A673 (cell line): ENCODE data around the gene HOXB9. TPM values are rescaled to one million over a fixed set of nuclear protein-coding genes. Genes with fewer than 3 reads are reported as not detected.

ENCODE experiments used
- BruUV-seq: library from RNA; stranded (reverse); fragments of 400-500 nt; replicated peaks from 2 replicates; lab custom pipeline; 2021; lab: Mats Ljungman, UMichigan
- CTCF ChIA-PET: fragments of 300-600 bp; sonication (Branson Sonifier 250); formaldehyde crosslinking; loops from one replicate; lab custom pipeline; 2022; ENCODE audit warnings: antibody characterized with exemption; lab: Charles Lee
- POLR2A ChIA-PET: fragments of 300-600 bp; sonication (Branson Sonifier 250); formaldehyde crosslinking; loops from one replicate; lab custom pipeline; 2022; ENCODE audit warnings: antibody characterized with exemption; ENCODE audit not compliant: low non-redundant PET; lab: Charles Lee
- DNase-seq: peaks from one replicate; pipeline ENCODE4 v3.0.0-alpha.2; 2015; ENCODE audit warnings: low spot score
- H3K27ac ChIP-seq: fragments of 200-600 bp; sonication (generic); 2 replicates; pipeline ENCODE4 v1.5.1; 2016; ENCODE audit warnings: mixed run types, low read depth, mild to moderate bottlenecking, mixed read lengths, antibody characterized with exemption, low read length; ENCODE audit not compliant: poor library complexity, severe bottlenecking
- H3K27me3 ChIP-seq: fragments of 200-600 bp; sonication (generic); replicated peaks from 2 replicates; pipeline ENCODE4 v1.6.1; 2017; ENCODE audit warnings: mixed run types, low read depth, mild to moderate bottlenecking, mixed read lengths, antibody characterized with exemption, low read length; ENCODE audit not compliant: insufficient read depth, poor library complexity
- H3K36me3 ChIP-seq: fragments of 200-600 bp; sonication (generic); 2 replicates; pipeline ENCODE4 v1.6.1; 2016; ENCODE audit warnings: mixed run types, mild to moderate bottlenecking, mixed read lengths, antibody characterized with exemption, low read length; ENCODE audit not compliant: insufficient read depth, poor library complexity, severe bottlenecking
- H3K4me1 ChIP-seq: fragments of 200-600 bp; sonication (generic); 2 replicates; pipeline ENCODE4 v1.6.1; 2017; ENCODE audit warnings: mixed run types, mild to moderate bottlenecking, mixed read lengths, antibody characterized with exemption, low read length; ENCODE audit not compliant: insufficient read depth, poor library complexity, severe bottlenecking
- H3K4me3 ChIP-seq: fragments of 200-600 bp; sonication (generic); 2 replicates; pipeline ENCODE4 v1.5.1; 2016; ENCODE audit warnings: low read depth, mixed run types, mild to moderate bottlenecking, mixed read lengths, low read length; ENCODE audit not compliant: poor library complexity, severe bottlenecking
- H3K9me3 ChIP-seq: fragments of 200-600 bp; sonication (generic); 2 replicates; pipeline ENCODE4 v1.6.1; 2016; ENCODE audit warnings: mixed run types, low read depth, mild to moderate bottlenecking, mixed read lengths, antibody characterized with exemption, low read length; ENCODE audit not compliant: poor library complexity, severe bottlenecking
- CTCF ChIP-seq: fragments of 300-800, 200-600 bp; sonication (generic); conservative IDR thresholded peaks from 2 replicates; pipeline ENCODE4 v1.5.1; 2017; ENCODE audit warnings: low read depth, mild to moderate bottlenecking, antibody characterized with exemption, low read length, moderate library complexity, mixed read lengths
- EZH2 ChIP-seq: fragments of 200-600 bp; sonication (generic); IDR thresholded peaks from 2 replicates; pipeline ENCODE4 v1.6.1; 2017; ENCODE audit warnings: borderline replicate concordance, low read depth, mild to moderate bottlenecking, mixed read lengths, antibody characterized with exemption, low read length; ENCODE audit not compliant: poor library complexity, severe bottlenecking
- intact Hi-C: fragments of 100-400 bp; cut with micrococcal nuclease; formaldehyde crosslinking; loops from one replicate; pipeline ENCODE4 v1.10.0; 2022; ENCODE audit not compliant: unreplicated experiment
- total RNA-seq: library from RNA; stranded (reverse); gene quantifications from 2 replicates; pipeline ENCODE4 v1.2.3, GENCODE V29; 2021

HOXB9 gene
- total RNA-seq, 1 experiment from 2014 or later = 8.2 TPM

- no peak overlapping the region for H3K4me3 ChIP-seq
- TF ChIP-seq CTCF (no peak), EZH2 (no peak)
- H3K27me3 ChIP-seq = no peaks in the 10 kb centered on the region
- no peak overlapping the region for H3K27ac ChIP-seq
- intact Hi-C loops = no loop called here
- peaks cover 12% of the 10 kb centered on the region for H3K36me3 ChIP-seq
- BruUV-seq = no TSS peak
- ChIA-PET CTCF (interaction anchor here (1.5 kb wide), 1 partner anchor 8 kb away, joined by 3 read pairs; no protein-coding TSS in a partner anchor), POLR2A (no interaction called here)
- DNase-seq = no peak
- peaks cover 48% of the 10 kb centered on the region for H3K4me1 ChIP-seq
- H3K9me3 ChIP-seq = no peaks in the 10 kb centered on the region
These were observed 34.1 kb downstream of the HOXB9 start for GRCh38 chr17:48592057-48592514.

- TF ChIP-seq EZH2 = no peak
- TF ChIP-seq CTCF = no peak
- peaks cover 49% of the 10 kb centered on the region for H3K4me1 ChIP-seq
- H3K27ac ChIP-seq = peak overlapping the region; percentile 33
- BruUV-seq = no TSS peak
- intact Hi-C loops = no loop called here
- H3K4me3 ChIP-seq = no peak overlapping the region
- DNase-seq = no peak
- no peaks in the 10 kb centered on the region for H3K9me3 ChIP-seq
- POLR2A ChIA-PET = no interaction called here
- CTCF ChIA-PET = no interaction called here
- no peaks in the 10 kb centered on the region for H3K27me3 ChIP-seq
- H3K36me3 ChIP-seq = peaks cover 12% of the 10 kb centered on the region
These were observed 34.7 kb downstream of the HOXB9 start for GRCh38 chr17:48591255-48592056.

- BruUV-seq = no TSS peak
- CTCF ChIA-PET = no interaction called here
- no peaks in the 10 kb centered on the region for H3K27me3 ChIP-seq
These were observed 35.5 kb downstream of the HOXB9 start for GRCh38 chr17:48590607-48591161.

More at GRCh38 chr17:48590607-48591161, 35.5 kb downstream of the HOXB9 start:
- DNase-seq = no peak
- Histone ChIP-seq H3K4me1 (peaks cover 57% of the 10 kb centered on the region), H3K9me3 (no peaks in the 10 kb centered on the region), H3K27ac (peak overlapping the region; percentile 33), H3K4me3 (no peak overlapping the region), H3K36me3 (peaks cover 9% of the 10 kb centered on the region)
- intact Hi-C loops = no loop called here
- TF ChIP-seq EZH2 = no peak
- POLR2A ChIA-PET = interaction anchor here (0.6 kb wide), 1 partner anchor 239 kb away, joined by 3 read pairs; no protein-coding TSS in a partner anchor
